Transverse colon (tissue), 4 donors: ENCODE results near the gene EPHB6. TPM values are rescaled to one million over a fixed set of nuclear protein-coding genes. Genes with fewer than 3 reads are reported as not detected.

Experiments used
- DNase-seq: peaks from one replicate; pipeline ENCODE4 v3.0.0-alpha.2; 2019
- H3K27ac ChIP-seq, 4 donors: fragments of 200-600 bp; sonication (generic); 2 replicates each; pipeline ENCODE4 v1.5.1; 2016 to 2018; ENCODE audit warnings: inconsistent platforms in 4 of 4
- H3K27me3 ChIP-seq: fragments of 200-600 bp; sonication (generic); 2 replicates; pipeline ENCODE4 v1.5.1; 2017; ENCODE audit warnings: inconsistent platforms
- H3K36me3 ChIP-seq, 4 donors: fragments of 200-600 bp; sonication (generic); 2 replicates each; pipeline ENCODE4 v1.5.1; 2017 to 2019; ENCODE audit warnings: inconsistent platforms in 4 of 4
- H3K4me1 ChIP-seq, 4 donors: fragments of 200-600 bp; sonication (generic); 2 replicates each; pipeline ENCODE4 v1.5.1; 2017 to 2020; ENCODE audit warnings: inconsistent platforms in 4 of 4
- H3K4me3 ChIP-seq, 4 donors: fragments of 200-600 bp; sonication (generic); 1 replicate in 1 of 4; 2 replicates in 3 of 4; pipeline versions ENCODE4 v1.5.1 to v1.6.1; 2017 to 2019; ENCODE audit warnings: inconsistent platforms in 4 of 4
- H3K9me3 ChIP-seq, 2 donors: fragments of 200-600 bp; sonication (generic); 2 replicates each; pipeline ENCODE4 v1.5.1; 2017 to 2019; ENCODE audit warnings: inconsistent platforms in 2 of 2
- EP300 ChIP-seq: sonication (generic); formaldehyde crosslinking; IDR thresholded peaks from one replicate; pipeline ENCODE4 v1.6.1; 2017; ENCODE audit warnings: antibody characterized with exemption, low read depth
- POLR2A ChIP-seq: fragments of 450-650 bp; IDR thresholded peaks from one replicate; pipeline ENCODE4 v1.6.1; 2016; ENCODE audit warnings: antibody characterized with exemption, mild to moderate bottlenecking, moderate library complexity
- POLR2AphosphoS5 ChIP-seq, 3 donors: sonication (generic); formaldehyde crosslinking; IDR thresholded peaks; one replicate each; pipeline ENCODE4 v1.6.1; 2016; ENCODE audit warnings: antibody characterized with exemption in 3 of 3
- WGBS, 2 donors: methylation state at CpG; one replicate each; pipeline ENCODE4 v1.1.5; 2018; ENCODE audit warnings: low coverage in 1 of 2; 5-methylcytosine and 5-hydroxymethylcytosine counted together
- in situ Hi-C, 4 donors: fragments of 200-750 bp; cut with MboI; loops; one replicate each; pipeline versions ENCODE4 v1.15.0 to v1.15.1; 2017; ENCODE audit warnings: low sequenced_read_pairs in 3 of 4, low pct_ligation_motif_present in 1 of 4, low pct_unique_long_range_greater_than_20kb in 1 of 4
- intact Hi-C: fragments of 100-400 bp; cut with DNase I; formaldehyde crosslinking; loops from one replicate; pipeline ENCODE4 v1.15.1; 2023; ENCODE audit warnings: low total_unique reads
- total RNA-seq, 4 donors: library from RNA; depleted of rRNA; stranded (reverse); fragments of >200 nt; gene quantifications; one replicate each; pipeline ENCODE4 v1.1.0, GENCODE V29; 2016
- TF ChIP-seq, protein P1 (sequence below), 5 experiments: fragments of 200-600 bp in 3 of 5; fragments of 450-650 bp in 2 of 5; sonication (generic) in 3 of 5; IDR thresholded peaks; 1 replicate in 2 of 5; 2 replicates in 3 of 5; pipeline ENCODE4 v1.5.1; 2016 to 2017; ENCODE audit warnings: antibody characterized with exemption in 5 of 5, inconsistent platforms in 3 of 5, mild to moderate bottlenecking in 2 of 5, moderate library complexity in 1 of 5

EPHB6 gene
- total RNA-seq, 4 donors from 2014 or later: 2.9 to 10.2 (median 4.5) TPM

DNA sequence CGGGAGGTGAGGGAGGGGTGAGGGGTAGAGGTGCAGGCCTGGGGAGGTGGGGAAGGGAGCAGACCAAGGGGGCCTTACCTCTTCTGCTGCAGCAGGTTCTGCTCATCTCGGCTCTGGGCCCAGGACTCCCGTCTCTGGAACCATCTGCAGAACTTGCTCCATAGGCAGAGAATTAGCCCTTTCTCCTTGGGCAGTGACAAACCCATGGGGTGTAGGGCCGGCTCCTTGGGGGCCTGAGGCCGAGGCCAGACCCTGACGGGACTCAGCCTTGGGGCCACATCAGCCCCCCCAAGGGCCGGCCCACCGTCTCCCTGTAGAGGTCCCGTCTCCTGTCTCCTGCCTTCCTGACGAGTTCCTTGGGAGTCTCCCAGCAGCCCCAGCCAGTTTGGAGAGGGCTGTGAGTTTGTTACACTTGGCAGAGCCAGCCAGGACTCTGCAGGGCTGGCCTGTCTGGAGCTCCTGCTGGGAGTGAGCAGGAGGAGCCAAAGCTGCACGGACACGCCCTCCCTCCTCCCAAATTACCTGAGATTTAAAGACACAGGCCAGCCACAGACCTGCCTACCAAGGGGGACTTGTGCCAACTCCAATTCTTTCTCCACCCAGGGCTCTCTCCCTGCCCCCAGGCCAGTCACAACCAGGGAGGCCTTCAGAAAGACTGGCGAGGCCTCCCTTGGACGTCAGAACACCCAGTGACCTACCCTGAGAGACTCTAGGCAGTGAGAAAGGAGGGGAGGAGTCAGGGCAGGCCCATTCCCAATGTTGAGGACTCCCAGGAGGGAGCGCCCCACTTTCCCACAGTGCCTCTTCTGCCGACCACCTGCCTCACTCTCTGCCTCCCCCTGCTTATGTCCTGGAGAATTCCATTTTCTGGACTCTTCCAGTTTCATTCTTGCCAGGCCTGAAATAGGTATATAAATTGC, 30.7 kb downstream of the EPHB6 start, which contains the start of gene TRPV6:
Gene TRPV6 (minus strand): TSS at position 435 of the 920 bp plus-strand sequence.
- WGBS, 2 donors: 50 to 54% methylated on average over 2 to 16 of the region's 16 CpGs
- DNase-seq: peak; percentile 59
- no peaks in the 10 kb centered on the region for H3K27me3 ChIP-seq
- TF ChIP-seq, protein P1, sequence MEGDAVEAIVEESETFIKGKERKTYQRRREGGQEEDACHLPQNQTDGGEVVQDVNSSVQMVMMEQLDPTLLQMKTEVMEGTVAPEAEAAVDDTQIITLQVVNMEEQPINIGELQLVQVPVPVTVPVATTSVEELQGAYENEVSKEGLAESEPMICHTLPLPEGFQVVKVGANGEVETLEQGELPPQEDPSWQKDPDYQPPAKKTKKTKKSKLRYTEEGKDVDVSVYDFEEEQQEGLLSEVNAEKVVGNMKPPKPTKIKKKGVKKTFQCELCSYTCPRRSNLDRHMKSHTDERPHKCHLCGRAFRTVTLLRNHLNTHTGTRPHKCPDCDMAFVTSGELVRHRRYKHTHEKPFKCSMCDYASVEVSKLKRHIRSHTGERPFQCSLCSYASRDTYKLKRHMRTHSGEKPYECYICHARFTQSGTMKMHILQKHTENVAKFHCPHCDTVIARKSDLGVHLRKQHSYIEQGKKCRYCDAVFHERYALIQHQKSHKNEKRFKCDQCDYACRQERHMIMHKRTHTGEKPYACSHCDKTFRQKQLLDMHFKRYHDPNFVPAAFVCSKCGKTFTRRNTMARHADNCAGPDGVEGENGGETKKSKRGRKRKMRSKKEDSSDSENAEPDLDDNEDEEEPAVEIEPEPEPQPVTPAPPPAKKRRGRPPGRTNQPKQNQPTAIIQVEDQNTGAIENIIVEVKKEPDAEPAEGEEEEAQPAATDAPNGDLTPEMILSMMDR (IDR thresholded peaks at IDR 0.05): no peak
- no peak for TF ChIP-seq POLR2AphosphoS5 (IDR thresholded peaks at IDR 0.05)
- no peak for TF ChIP-seq POLR2A
- no peak for TF ChIP-seq EP300
- H3K9me3 ChIP-seq: no peaks in the 10 kb centered on the region
- in situ Hi-C loops (loop anchor here in 1 of 4 donors (25.0 kb wide), 1 partner anchor 327 kb away; the partner anchor contains the start of gene TAS2R40), intact Hi-C loops (no loop called here)
- H3K4me1 ChIP-seq: no peaks in the 10 kb centered on the region
- no peak within 1 kb of the TSS for H3K4me3 ChIP-seq
- no peaks in the 10 kb centered on the region for H3K36me3 ChIP-seq
- H3K27ac ChIP-seq: no peak within 1 kb of the TSS

DNA sequence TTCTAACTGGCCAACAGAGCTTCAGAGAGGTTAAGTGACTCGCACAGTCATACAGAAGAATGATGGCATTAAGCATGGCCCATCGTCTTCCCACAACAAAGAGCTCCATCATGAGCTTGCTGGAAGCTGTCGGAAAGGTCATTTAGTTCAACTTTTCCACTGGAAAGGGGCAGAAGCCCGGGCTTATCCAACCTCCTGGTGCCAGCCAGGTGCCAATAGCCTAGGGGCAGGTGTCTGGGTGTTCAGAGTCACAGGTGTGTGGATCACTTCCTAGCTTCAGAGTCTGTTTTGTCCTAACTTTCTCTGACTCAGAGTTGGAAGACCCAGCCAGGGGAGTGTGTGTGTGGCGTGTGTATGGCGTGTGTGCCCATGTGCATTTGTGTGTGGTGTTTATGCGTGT, 32.0 kb downstream of the EPHB6 start:
- DNase-seq: no peak
- H3K36me3 ChIP-seq: no peaks in the 10 kb centered on the region
- no peaks in the 10 kb centered on the region for H3K9me3 ChIP-seq
- intact Hi-C loops (no loop called here), in situ Hi-C loops (loop anchor here in 1 of 4 donors (25.0 kb wide), 1 partner anchor 325 kb away; the partner anchor contains the start of gene TAS2R40)
- no peak overlapping the region for H3K27ac ChIP-seq
- no peaks in the 10 kb centered on the region for H3K4me1 ChIP-seq
- TF ChIP-seq, protein P1 (IDR thresholded peaks at IDR 0.05): no peak
- TF ChIP-seq POLR2AphosphoS5 (IDR thresholded peaks at IDR 0.05) (no peak), POLR2A (no peak), EP300 (no peak)
- no peaks in the 10 kb centered on the region for H3K27me3 ChIP-seq
- H3K4me3 ChIP-seq: no peak overlapping the region
- WGBS, 2 donors: 69% methylated on average over 7 of the region's 7 CpGs; no CpG with 5 or more reads in 1 of the 2 donors

DNA sequence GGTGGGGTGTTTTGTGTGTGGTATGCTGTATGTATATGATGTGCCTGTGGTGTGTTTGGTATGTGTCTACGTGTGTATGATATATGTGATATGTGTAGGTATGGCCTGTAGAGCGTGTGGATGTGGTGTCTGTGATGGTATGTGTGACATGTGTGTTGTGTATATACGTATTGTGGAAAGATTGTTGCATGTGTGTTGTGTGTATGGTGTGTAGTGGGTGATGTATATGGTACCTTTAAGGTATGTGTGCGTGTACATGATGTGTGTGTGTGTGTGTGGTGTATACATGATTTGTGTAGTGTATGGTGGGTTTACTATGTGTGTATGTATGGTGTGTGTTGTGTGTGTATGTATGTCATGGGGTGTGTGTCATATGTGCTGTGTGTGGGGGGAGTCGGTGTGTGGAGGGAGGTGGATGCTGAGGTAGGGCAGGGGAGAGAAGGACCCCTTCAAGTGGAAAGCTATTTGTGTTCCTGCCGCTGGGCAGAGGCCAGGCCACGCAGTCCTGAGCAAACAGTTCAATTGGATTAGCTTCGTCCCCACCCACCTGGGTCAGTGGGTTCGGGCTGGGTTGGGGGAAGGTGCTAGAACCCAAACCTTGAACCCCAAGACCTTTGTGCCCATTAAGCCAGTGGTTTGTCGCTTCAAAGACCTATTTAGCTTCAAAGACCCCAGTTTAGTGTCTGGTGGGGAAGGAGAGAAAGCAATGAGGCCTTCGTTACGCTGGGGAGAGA, 32.6 kb downstream of the EPHB6 start:
- H3K36me3 ChIP-seq: no peaks in the 10 kb centered on the region
- no peaks in the 10 kb centered on the region for H3K27me3 ChIP-seq
- no peak overlapping the region for H3K4me3 ChIP-seq
- DNase-seq: no peak
- no peaks in the 10 kb centered on the region for H3K9me3 ChIP-seq
- intact Hi-C loops: no loop called here
- in situ Hi-C loops: loop anchor here in 1 of 4 donors (25.0 kb wide), 1 partner anchor 325 kb away; the partner anchor contains the start of gene TAS2R40
- no peaks in the 10 kb centered on the region for H3K4me1 ChIP-seq
- 76 to 85% methylated on average over 9 to 12 of the region's 12 CpGs for WGBS, 2 donors
- TF ChIP-seq POLR2A: no peak
- TF ChIP-seq, protein P1 (IDR thresholded peaks at IDR 0.05): no peak
- TF ChIP-seq EP300: no peak
- no peak for TF ChIP-seq POLR2AphosphoS5 (IDR thresholded peaks at IDR 0.05)
- H3K27ac ChIP-seq: no peak overlapping the region

DNA sequence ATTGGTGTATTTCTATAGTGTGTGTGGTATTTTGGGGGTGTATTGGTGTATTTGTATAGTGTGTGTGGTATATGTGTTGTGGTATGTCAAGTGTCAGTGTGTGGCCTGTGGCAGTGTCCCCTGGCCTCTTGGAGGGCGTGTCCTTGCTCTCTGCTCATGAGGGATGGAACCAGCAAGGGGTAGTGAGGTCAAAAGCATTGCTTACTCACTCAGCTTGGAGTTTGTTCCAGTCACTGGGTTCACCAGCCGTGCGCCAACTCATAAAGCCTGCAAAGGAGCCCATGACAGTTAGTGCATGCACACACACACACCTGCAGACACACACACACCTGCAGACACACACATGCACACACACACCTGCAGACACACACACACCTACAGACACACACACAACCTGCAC, 34.9 kb downstream of the EPHB6 start:
- H3K27ac ChIP-seq: no peak overlapping the region
- H3K4me1 ChIP-seq: no peaks in the 10 kb centered on the region

More for the DNA sequence above, 34.9 kb downstream of the EPHB6 start:
- intact Hi-C loops (no loop called here), in situ Hi-C loops (loop anchor here in 1 of 4 donors (25.0 kb wide), 1 partner anchor 322 kb away; the partner anchor contains the start of gene TAS2R40)
- no peak for DNase-seq
- Histone ChIP-seq H3K9me3 (no peaks in the 10 kb centered on the region), H3K36me3 (no peaks in the 10 kb centered on the region), H3K27me3 (no peaks in the 10 kb centered on the region), H3K4me3 (no peak overlapping the region)
- TF ChIP-seq, protein P1 (IDR thresholded peaks at IDR 0.05): no peak
- TF ChIP-seq POLR2A: no peak
- TF ChIP-seq EP300: no peak
- no peak for TF ChIP-seq POLR2AphosphoS5 (IDR thresholded peaks at IDR 0.05)
- 31% methylated on average over 3 of the region's 3 CpGs; no CpG with 5 or more reads in 1 of the 2 donors for WGBS, 2 donors
